Mucosa of stomach (tissue), 1 donor: Measurements from ENCODE around the gene PTPRK.

Experiments
- H3K27me3 ChIP-seq: one replicate; pipeline ENCODE4 v1.7.0; 2013; ENCODE audit warnings: mild to moderate bottlenecking, low read length; ENCODE audit not compliant: control insufficient read depth, insufficient read depth
- H3K36me3 ChIP-seq: one replicate; pipeline ENCODE4 v1.7.0; 2013; ENCODE audit warnings: low read length; ENCODE audit not compliant: control insufficient read depth, insufficient read depth
- H3K4me1 ChIP-seq: one replicate; pipeline ENCODE4 v1.7.0; 2013; ENCODE audit warnings: mild to moderate bottlenecking, low read length; ENCODE audit not compliant: control insufficient read depth, insufficient read depth
- H3K4me3 ChIP-seq: one replicate; pipeline ENCODE4 v1.7.0; 2013; ENCODE audit warnings: low read length
- H3K9ac ChIP-seq: one replicate; pipeline ENCODE4 v1.7.0; 2013; ENCODE audit warnings: mild to moderate bottlenecking, low read length, moderate library complexity
- H3K9me3 ChIP-seq: one replicate; pipeline ENCODE4 v1.7.0; 2013; ENCODE audit warnings: mild to moderate bottlenecking, low read length, moderate library complexity; ENCODE audit not compliant: control insufficient read depth
- donor health status: Pancreatic carcinoma.

The PTPRK gene

GRCh38 chr6:128138694-128139093 lies 381.7 kb downstream of the PTPRK start:
- no peaks in the 10 kb centered on the region for H3K36me3 ChIP-seq
- H3K9me3 ChIP-seq, result no peaks in the 10 kb centered on the region
- H3K4me3 ChIP-seq, result no peak overlapping the region
- H3K27me3 ChIP-seq, result no peaks in the 10 kb centered on the region
- H3K9ac ChIP-seq, result no peak overlapping the region
- peaks cover 4% of the 10 kb centered on the region for H3K4me1 ChIP-seq

- no peaks in the 10 kb centered on the region for H3K27me3 ChIP-seq
- H3K36me3 ChIP-seq, result no peaks in the 10 kb centered on the region
- no peak overlapping the region for H3K4me3 ChIP-seq
- no peak overlapping the region for H3K9ac ChIP-seq
- no peaks in the 10 kb centered on the region for H3K9me3 ChIP-seq
- H3K4me1 ChIP-seq, result peaks cover 12% of the 10 kb centered on the region
Observed at GRCh38 chr6:128135325-128135724, 385.1 kb downstream of the PTPRK start.

DNA sequence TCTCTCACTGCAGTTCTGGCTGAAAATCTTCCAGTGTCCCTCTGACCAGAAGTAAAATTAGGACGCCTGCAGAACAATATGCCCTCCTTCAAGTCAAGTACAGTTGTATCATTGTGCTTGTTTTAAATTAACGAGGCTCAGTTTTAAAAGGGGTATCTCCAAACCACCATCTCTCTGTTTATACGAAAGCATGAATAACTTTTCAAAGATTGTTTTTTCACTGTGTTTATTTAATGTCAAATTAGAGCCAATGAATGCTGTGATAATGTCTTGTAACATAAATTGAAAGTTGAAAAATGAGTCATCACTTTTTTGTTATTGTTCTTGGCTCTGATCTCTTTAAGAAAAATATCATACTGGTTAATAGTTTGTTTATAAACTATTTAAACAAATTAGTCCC lies 388.8 kb downstream of the PTPRK start:
- H3K4me1 ChIP-seq, result peaks cover 8% of the 10 kb centered on the region
- no peaks in the 10 kb centered on the region for H3K9me3 ChIP-seq
- H3K4me3 ChIP-seq, result no peak overlapping the region
- H3K27me3 ChIP-seq, result no peaks in the 10 kb centered on the region
- H3K36me3 ChIP-seq, result no peaks in the 10 kb centered on the region
- no peak overlapping the region for H3K9ac ChIP-seq

- Histone ChIP-seq H3K4me3 (no peak overlapping the region), H3K9me3 (no peaks in the 10 kb centered on the region), H3K36me3 (no peaks in the 10 kb centered on the region), H3K4me1 (peaks cover 7% of the 10 kb centered on the region), H3K9ac (no peak overlapping the region), H3K27me3 (no peaks in the 10 kb centered on the region)
Observed at GRCh38 chr6:128131036-128131435, 389.4 kb downstream of the PTPRK start.

DNA sequence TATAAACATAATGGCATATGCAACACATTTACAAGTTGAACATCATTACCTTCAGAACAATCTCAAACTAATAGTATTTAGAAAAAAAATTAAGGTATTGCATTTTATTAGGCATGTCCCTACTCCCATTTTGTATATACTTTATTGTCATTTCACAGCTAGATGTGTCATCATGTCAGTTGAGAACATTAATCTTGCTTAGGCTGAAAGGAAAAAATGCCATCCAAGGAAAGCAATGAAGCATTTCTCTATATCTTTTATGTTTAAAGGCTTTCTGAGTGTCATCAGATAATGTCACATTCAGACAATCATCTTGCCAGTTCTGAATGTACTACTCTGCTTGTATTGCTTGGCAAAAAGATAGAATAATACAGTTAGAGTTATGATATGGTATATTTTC lies 390.7 kb downstream of the PTPRK start:
- H3K4me3 ChIP-seq, result no peak overlapping the region
- H3K9ac ChIP-seq, result no peak overlapping the region
- H3K27me3 ChIP-seq, result no peaks in the 10 kb centered on the region
- H3K36me3 ChIP-seq, result no peaks in the 10 kb centered on the region
- no peaks in the 10 kb centered on the region for H3K9me3 ChIP-seq
- peaks cover 7% of the 10 kb centered on the region for H3K4me1 ChIP-seq

- H3K4me1 ChIP-seq, result peaks cover 7% of the 10 kb centered on the region
- no peaks in the 10 kb centered on the region for H3K27me3 ChIP-seq
- no peak overlapping the region for H3K4me3 ChIP-seq
- no peaks in the 10 kb centered on the region for H3K9me3 ChIP-seq
- no peak overlapping the region for H3K9ac ChIP-seq
- no peaks in the 10 kb centered on the region for H3K36me3 ChIP-seq
Observed at GRCh38 chr6:128127650-128128049, 392.7 kb downstream of the PTPRK start.

DNA sequence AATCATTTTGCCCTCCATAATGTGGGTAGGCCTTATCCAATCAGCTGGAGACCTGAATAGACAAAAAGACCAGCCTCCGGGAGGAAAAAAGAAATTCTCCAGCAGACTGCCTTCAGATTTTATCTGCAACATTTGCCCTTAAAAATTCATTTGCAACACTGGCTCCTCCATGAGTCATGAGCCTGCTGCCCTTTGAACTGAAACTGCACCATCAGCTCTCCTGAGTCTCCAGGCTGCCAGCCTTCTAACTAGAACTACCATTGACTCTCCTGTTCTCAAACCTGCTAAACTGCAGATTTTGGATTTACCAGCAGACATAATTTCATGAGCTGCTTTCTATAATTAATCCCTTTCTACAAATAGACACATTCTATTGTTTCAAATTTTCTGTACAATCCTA lies 395.7 kb downstream of the PTPRK start:
- Histone ChIP-seq H3K9me3 (no peaks in the 10 kb centered on the region), H3K4me1 (no peaks in the 10 kb centered on the region), H3K9ac (no peak overlapping the region), H3K27me3 (no peaks in the 10 kb centered on the region), H3K36me3 (no peaks in the 10 kb centered on the region), H3K4me3 (no peak overlapping the region)

- Histone ChIP-seq H3K4me1 (no peaks in the 10 kb centered on the region), H3K9ac (no peak overlapping the region), H3K9me3 (no peaks in the 10 kb centered on the region), H3K27me3 (no peaks in the 10 kb centered on the region), H3K4me3 (no peak overlapping the region), H3K36me3 (no peaks in the 10 kb centered on the region)
Observed at GRCh38 chr6:128121610-128122009, 398.8 kb downstream of the PTPRK start.

DNA sequence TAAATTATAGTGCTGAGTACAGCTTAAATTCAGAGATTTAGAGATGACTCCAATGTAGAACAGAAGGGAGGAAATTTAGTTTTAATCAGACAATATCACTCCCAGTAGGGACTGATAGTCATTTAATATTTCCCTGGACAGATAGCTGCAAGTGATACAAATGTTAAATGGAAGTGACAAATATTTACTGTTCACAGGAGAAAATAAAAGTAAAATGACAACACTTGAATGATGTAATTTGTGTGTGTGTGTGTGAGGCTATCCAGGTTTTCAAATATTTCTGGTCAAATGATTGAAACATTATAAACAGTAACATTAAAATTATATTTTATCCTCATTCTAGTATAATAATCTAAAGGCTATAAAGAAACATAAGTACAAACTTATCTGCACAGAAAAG lies 399.2 kb downstream of the PTPRK start:
- no peak overlapping the region for H3K9ac ChIP-seq
- no peaks in the 10 kb centered on the region for H3K27me3 ChIP-seq
- H3K4me3 ChIP-seq, result no peak overlapping the region
- no peaks in the 10 kb centered on the region for H3K36me3 ChIP-seq
- no peaks in the 10 kb centered on the region for H3K9me3 ChIP-seq
- H3K4me1 ChIP-seq, result no peaks in the 10 kb centered on the region

- no peak overlapping the region for H3K9ac ChIP-seq
- no peaks in the 10 kb centered on the region for H3K27me3 ChIP-seq
- H3K36me3 ChIP-seq, result no peaks in the 10 kb centered on the region
- H3K4me1 ChIP-seq, result no peaks in the 10 kb centered on the region
- H3K9me3 ChIP-seq, result no peaks in the 10 kb centered on the region
- H3K4me3 ChIP-seq, result no peak overlapping the region
Observed at GRCh38 chr6:128118401-128118800, 402.0 kb downstream of the PTPRK start.

DNA sequence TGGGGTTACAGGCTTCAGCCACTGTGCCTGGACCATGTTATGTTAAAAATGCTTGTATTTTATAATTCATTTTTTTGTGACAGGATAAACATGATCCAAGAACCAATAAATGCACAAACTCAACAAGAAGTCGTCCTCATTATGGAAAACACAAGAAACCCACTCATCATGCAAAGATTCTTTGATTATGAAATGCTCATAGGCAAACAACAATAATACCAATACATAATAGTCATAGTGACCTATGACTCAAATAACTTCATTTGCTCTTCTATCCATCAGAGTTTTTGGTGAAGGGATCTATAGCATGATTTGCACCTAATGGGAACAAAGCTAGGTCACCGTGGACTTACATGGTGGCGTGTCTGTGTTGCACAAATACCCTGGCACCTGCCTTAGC lies 402.5 kb downstream of the PTPRK start:
- Histone ChIP-seq H3K9ac (no peak overlapping the region), H3K4me3 (no peak overlapping the region), H3K27me3 (no peaks in the 10 kb centered on the region), H3K4me1 (no peaks in the 10 kb centered on the region), H3K9me3 (no peaks in the 10 kb centered on the region), H3K36me3 (no peaks in the 10 kb centered on the region)

- H3K36me3 ChIP-seq, result no peaks in the 10 kb centered on the region
- no peak overlapping the region for H3K9ac ChIP-seq
- H3K9me3 ChIP-seq, result no peaks in the 10 kb centered on the region
- H3K4me1 ChIP-seq, result no peaks in the 10 kb centered on the region
- H3K27me3 ChIP-seq, result no peaks in the 10 kb centered on the region
- no peak overlapping the region for H3K4me3 ChIP-seq
Observed at GRCh38 chr6:128114164-128114563, 406.2 kb downstream of the PTPRK start.

DNA sequence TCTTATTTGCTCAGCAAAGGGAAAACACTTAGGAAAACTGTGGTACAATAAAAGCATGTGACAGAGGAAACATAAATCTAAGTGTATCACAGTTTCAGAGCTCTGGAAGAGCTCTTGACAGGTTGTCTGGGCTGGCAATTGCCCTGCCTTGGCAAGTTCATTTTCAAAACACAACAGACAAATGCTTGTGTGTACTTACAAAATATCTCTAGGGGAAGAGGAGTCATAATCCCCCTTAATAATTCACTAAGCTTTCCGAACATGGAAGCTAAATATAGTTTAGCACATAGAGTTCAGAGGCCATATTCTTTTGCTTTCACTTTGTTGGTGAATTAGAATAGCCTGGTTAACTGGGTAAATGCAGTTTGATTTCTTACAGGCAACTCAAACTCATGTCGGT lies 407.9 kb downstream of the PTPRK start:
- Histone ChIP-seq H3K27me3 (no peaks in the 10 kb centered on the region), H3K4me1 (no peaks in the 10 kb centered on the region), H3K4me3 (peak overlapping the region; percentile 0), H3K36me3 (no peaks in the 10 kb centered on the region), H3K9ac (no peak overlapping the region), H3K9me3 (no peaks in the 10 kb centered on the region)
